HUES6 (cell line): ENCODE data around the gene MAP4K5.

Source experiments
- H3K27ac ChIP-seq: 2 replicates; pipeline ENCODE4 v1.7.0; 2013; ENCODE audit warnings: low read depth, mild to moderate bottlenecking, low read length, inconsistent platforms
- H3K27me3 ChIP-seq: 2 replicates; pipeline ENCODE4 v1.6.1; 2013; ENCODE audit warnings: low read length; ENCODE audit not compliant: control insufficient read depth, insufficient read depth
- H3K36me3 ChIP-seq: 2 replicates; pipeline ENCODE4 v1.6.1; 2013; ENCODE audit warnings: low read length; ENCODE audit not compliant: control insufficient read depth, insufficient read depth
- H3K4me1 ChIP-seq: 2 replicates; pipeline ENCODE4 v1.6.1; 2013; ENCODE audit warnings: low read length; ENCODE audit not compliant: control insufficient read depth, insufficient read depth
- H3K4me3 ChIP-seq: 2 replicates; pipeline ENCODE4 v1.5.1; 2013; ENCODE audit warnings: low read depth, low read length
- H3K9ac ChIP-seq: one replicate; pipeline ENCODE4 v1.6.1; 2013; ENCODE audit warnings: mild to moderate bottlenecking, low read length
- H3K9me3 ChIP-seq: 2 replicates; pipeline ENCODE4 v1.6.1; 2013; ENCODE audit warnings: low read depth, low read length; ENCODE audit not compliant: control insufficient read depth, insufficient read depth

The MAP4K5 gene

GRCh38 chr14:50434528-50434927 is 97.8 kb downstream of the MAP4K5 start:
- no peak overlapping the region for H3K4me3 ChIP-seq
- H3K36me3 ChIP-seq, result peaks cover 61% of the 10 kb centered on the region
- H3K9me3 ChIP-seq, result peaks cover 10% of the 10 kb centered on the region
- no peaks in the 10 kb centered on the region for H3K27me3 ChIP-seq
- no peak overlapping the region for H3K9ac ChIP-seq
- no peaks in the 10 kb centered on the region for H3K4me1 ChIP-seq
- no peak overlapping the region for H3K27ac ChIP-seq

- Histone ChIP-seq H3K9ac (no peak overlapping the region), H3K27me3 (no peaks in the 10 kb centered on the region), H3K4me3 (no peak overlapping the region), H3K9me3 (peaks cover 6% of the 10 kb centered on the region; the same call in 1 of the 2 replicates), H3K4me1 (no peaks in the 10 kb centered on the region), H3K36me3 (peaks cover 48% of the 10 kb centered on the region), H3K27ac (no peak overlapping the region)
These were observed 100.2 kb downstream of the MAP4K5 start for GRCh38 chr14:50432131-50432530.

- Histone ChIP-seq H3K4me1 (no peaks in the 10 kb centered on the region), H3K9me3 (no peaks in the 10 kb centered on the region), H3K27me3 (no peaks in the 10 kb centered on the region), H3K27ac (no peak overlapping the region), H3K36me3 (peaks cover 47% of the 10 kb centered on the region), H3K4me3 (no peak overlapping the region), H3K9ac (no peak overlapping the region)
These were observed 106.6 kb downstream of the MAP4K5 start for GRCh38 chr14:50425816-50426215.

DNA sequence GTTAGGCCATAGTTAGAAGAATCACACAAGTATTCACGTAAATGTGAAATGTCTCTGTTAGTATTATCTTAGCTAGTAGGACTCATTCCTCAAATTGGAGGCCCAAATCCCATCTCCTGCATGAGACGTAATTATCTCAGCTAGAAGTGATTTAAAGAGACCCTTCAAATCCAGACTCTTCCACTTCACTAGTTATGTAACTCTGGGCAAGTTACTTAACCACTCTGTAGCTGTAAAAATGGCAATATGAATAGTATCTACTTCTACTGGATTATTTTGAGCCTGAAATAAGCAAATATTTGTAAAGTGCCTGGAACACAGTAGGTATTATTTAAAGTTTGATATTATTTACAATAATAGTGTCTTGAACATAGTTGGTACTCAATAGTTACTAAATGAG is 107.3 kb downstream of the MAP4K5 start:
- no peak overlapping the region for H3K4me3 ChIP-seq
- H3K36me3 ChIP-seq, result peaks cover 53% of the 10 kb centered on the region
- no peaks in the 10 kb centered on the region for H3K9me3 ChIP-seq
- no peaks in the 10 kb centered on the region for H3K27me3 ChIP-seq
- H3K9ac ChIP-seq, result no peak overlapping the region
- H3K27ac ChIP-seq, result no peak overlapping the region
- H3K4me1 ChIP-seq, result no peaks in the 10 kb centered on the region

DNA sequence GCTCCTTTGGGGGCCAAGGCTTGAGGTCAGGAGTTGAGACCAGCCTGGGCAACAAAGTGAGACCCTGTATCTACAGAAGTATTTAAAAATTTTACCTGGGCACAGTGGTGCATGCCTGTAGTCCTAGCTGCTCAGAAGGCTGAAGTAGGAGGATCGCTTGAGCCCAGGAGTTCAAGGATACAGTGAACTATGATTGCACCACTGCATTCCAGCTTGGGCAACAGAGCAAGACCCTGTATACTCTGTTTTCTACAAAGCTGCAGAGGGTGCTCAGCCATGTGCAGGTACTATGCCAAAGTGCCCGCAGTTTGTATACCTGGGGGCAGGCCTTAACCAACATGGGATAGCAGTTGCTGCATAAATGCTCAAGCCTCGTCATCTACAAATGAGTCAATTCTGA is 108.8 kb downstream of the MAP4K5 start:
- Histone ChIP-seq H3K9me3 (no peaks in the 10 kb centered on the region), H3K36me3 (peaks cover 62% of the 10 kb centered on the region), H3K9ac (no peak overlapping the region), H3K4me1 (no peaks in the 10 kb centered on the region), H3K27ac (no peak overlapping the region), H3K27me3 (no peaks in the 10 kb centered on the region), H3K4me3 (no peak overlapping the region)

DNA sequence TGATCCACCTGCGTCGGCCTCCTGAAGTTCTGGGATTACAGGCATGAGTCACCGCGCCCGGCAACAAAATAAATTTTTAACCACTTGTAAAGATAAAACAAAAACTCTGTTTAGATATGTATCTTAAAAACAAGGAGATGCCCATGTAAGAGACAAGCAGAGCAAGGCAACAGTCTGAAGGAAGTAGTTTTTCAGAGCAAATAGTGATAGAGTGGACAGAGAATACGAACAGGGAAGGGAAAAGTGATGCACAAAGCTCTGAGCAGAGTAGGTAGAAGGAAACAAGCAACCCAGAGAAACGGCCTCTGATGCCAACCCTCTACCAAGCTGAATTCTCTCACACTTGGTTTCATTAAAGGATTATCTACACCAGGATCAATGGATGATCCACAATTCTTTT is 110.9 kb downstream of the MAP4K5 start:
- no peak overlapping the region for H3K9ac ChIP-seq
- H3K36me3 ChIP-seq, result peaks cover 79% of the 10 kb centered on the region
- H3K27ac ChIP-seq, result no peak overlapping the region
- H3K9me3 ChIP-seq, result no peaks in the 10 kb centered on the region
- no peaks in the 10 kb centered on the region for H3K27me3 ChIP-seq
- no peak overlapping the region for H3K4me3 ChIP-seq
- H3K4me1 ChIP-seq, result no peaks in the 10 kb centered on the region

DNA sequence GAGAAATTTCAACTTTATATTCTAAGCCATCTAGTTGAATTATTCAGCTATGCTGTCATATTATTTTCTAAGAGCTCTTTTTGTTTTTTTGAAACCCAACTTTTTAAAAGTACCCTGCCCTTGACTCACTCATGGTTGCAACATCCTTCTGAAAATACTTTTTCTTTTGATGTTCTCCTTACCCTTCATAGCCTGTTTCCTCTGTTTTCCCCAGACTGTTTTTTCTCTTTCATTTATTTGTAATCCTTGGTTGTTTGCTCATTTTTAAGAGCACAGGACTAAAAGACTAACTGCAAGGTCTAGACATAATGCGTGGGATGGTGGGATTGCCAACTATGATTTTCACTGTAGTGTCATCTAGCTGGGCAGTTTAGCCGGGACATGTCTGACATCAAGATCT is 114.5 kb downstream of the MAP4K5 start:
- peaks cover 58% of the 10 kb centered on the region for H3K36me3 ChIP-seq
- no peaks in the 10 kb centered on the region for H3K4me1 ChIP-seq
- no peak overlapping the region for H3K27ac ChIP-seq
- H3K9ac ChIP-seq, result no peak overlapping the region
- H3K4me3 ChIP-seq, result no peak overlapping the region
- H3K27me3 ChIP-seq, result no peaks in the 10 kb centered on the region
- H3K9me3 ChIP-seq, result peaks cover 7% of the 10 kb centered on the region; the same call in 1 of the 2 replicates

DNA sequence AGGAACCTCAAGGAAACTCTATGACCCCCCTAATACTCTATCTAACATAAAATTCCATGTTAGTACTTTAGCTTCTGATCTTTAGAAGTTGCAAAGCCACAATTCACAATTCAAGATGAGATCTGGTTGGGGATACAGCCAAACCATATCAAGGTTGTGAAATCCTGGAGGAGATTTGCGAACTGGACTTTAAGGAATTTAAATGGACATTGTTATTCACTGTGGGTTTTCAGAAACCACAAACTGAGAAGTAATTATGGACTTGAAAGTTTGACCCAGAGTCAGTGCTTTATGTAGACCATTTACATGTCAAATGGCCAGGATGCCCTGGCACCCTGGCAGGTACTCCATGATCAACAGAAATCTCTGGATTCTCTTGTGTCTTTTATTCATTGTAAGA is 121.4 kb downstream of the MAP4K5 start:
- no peak overlapping the region for H3K4me3 ChIP-seq
- no peaks in the 10 kb centered on the region for H3K36me3 ChIP-seq
- H3K27ac ChIP-seq, result no peak overlapping the region
- no peak overlapping the region for H3K9ac ChIP-seq
- H3K4me1 ChIP-seq, result no peaks in the 10 kb centered on the region
- H3K9me3 ChIP-seq, result peaks cover 7% of the 10 kb centered on the region; the same call in 1 of the 2 replicates
- H3K27me3 ChIP-seq, result no peaks in the 10 kb centered on the region

DNA sequence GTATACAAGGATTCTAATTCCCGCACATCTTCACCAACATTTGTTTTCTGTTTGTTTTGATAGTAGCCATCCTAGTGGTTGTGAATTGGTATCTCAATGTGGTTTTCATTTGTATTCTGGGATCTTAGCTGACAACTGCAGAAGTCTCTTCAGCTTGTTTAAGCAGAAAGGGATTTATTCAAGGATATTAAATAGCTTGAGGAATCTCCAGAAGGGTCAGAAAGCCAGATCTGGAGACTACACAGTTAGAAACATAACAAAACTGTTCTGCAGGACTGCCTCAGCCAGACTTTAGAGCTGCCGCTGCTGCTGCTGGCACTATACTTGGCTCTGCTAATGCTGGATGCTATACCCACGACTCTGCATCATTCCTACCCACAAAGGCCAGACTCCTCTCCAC is 122.3 kb downstream of the MAP4K5 start:
- no peaks in the 10 kb centered on the region for H3K27me3 ChIP-seq
- H3K4me1 ChIP-seq, result no peaks in the 10 kb centered on the region
- H3K27ac ChIP-seq, result no peak overlapping the region
- peaks cover 8% of the 10 kb centered on the region; the same call in 1 of the 2 replicates for H3K9me3 ChIP-seq
- H3K4me3 ChIP-seq, result no peak overlapping the region
- H3K9ac ChIP-seq, result no peak overlapping the region
- H3K36me3 ChIP-seq, result no peaks in the 10 kb centered on the region

DNA sequence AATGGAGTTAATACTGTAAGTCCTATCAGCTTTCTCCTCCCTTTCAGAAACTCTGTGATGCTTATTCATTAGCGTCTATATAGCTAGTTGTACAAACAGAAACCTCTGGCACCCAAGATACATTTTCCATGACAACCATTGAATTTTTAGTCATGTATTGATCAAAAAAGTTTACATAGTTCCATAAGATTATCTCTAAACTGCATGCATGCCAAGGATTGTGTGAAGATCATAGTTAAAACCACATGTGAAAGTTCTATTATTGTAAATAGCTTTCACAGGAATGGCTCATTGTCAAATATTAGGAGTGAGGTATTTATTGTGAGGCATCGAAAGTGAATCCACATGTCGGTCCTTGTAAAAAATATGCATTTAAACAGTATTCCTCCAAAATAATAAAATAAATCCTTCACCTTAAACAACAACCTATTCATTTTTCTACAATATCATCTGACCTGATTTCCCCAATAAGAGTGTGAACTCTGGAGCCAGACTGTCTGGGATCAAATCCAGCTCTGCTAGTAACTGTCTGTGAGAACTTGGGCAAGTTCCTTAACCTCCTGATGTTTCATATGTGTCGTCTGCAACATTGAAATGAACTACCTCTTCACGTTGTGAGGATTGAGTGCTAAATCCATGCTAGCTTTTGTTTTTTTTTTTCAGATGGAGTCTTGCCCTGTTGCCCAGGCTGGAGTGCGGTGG is 125.1 kb downstream of the MAP4K5 start:
- H3K27me3 ChIP-seq, result no peaks in the 10 kb centered on the region
- H3K9ac ChIP-seq, result no peak overlapping the region
- 0 out of 2 replicates have a peak, but pooled peaks cover 4% of the 10 kb centered on the region for H3K4me1 ChIP-seq
- H3K36me3 ChIP-seq, result no peaks in the 10 kb centered on the region
- H3K4me3 ChIP-seq, result no peak overlapping the region
- H3K9me3 ChIP-seq, result 0 out of 2 replicates have a peak, but pooled peaks cover 2% of the 10 kb centered on the region
- no peak overlapping the region for H3K27ac ChIP-seq

- H3K4me3 ChIP-seq, result no peak overlapping the region
- peaks cover 8% of the 10 kb centered on the region; the same call in 1 of the 2 replicates for H3K4me1 ChIP-seq
- no peaks in the 10 kb centered on the region for H3K27me3 ChIP-seq
- H3K36me3 ChIP-seq, result no peaks in the 10 kb centered on the region
- no peak overlapping the region for H3K9ac ChIP-seq
- 0 out of 2 replicates have a peak, but pooled peaks cover 2% of the 10 kb centered on the region for H3K9me3 ChIP-seq
- H3K27ac ChIP-seq, result no peak overlapping the region
These were observed 128.9 kb downstream of the MAP4K5 start for GRCh38 chr14:50403419-50403818.
